DOHH2 (cell line): ENCODE data around the gene GUCY2D.

Experiments
- H3F3A ChIP-seq: fragments of 200-600 bp; sonication (generic), shearing (Covaris generic); 2 replicates; pipeline ENCODE4 v1.6.0; 2016; ENCODE audit warnings: antibody characterized with exemption, mild to moderate bottlenecking; ENCODE audit not compliant: control insufficient read depth, insufficient read depth
- H3K27ac ChIP-seq: fragments of 200-600 bp; sonication (generic); 2 replicates; pipeline ENCODE4 v1.5.1; 2014; ENCODE audit warnings: low read depth, mild to moderate bottlenecking, low read length, moderate library complexity
- H3K27me3 ChIP-seq: fragments of 200-600 bp; sonication (generic); 2 replicates; pipeline ENCODE4 v1.6.1; 2014; ENCODE audit warnings: mild to moderate bottlenecking, low read length, mixed read lengths; ENCODE audit not compliant: control insufficient read depth
- H3K36me3 ChIP-seq: fragments of 200-600 bp; sonication (generic); 2 replicates; pipeline ENCODE4 v1.6.1; 2014; ENCODE audit warnings: mild to moderate bottlenecking, low read length, moderate library complexity, mixed read lengths; ENCODE audit not compliant: control insufficient read depth
- H3K4me1 ChIP-seq: fragments of 200-600 bp; sonication (generic); 2 replicates; pipeline ENCODE4 v1.6.1; 2014; ENCODE audit warnings: mild to moderate bottlenecking, low read length, mixed read lengths; ENCODE audit not compliant: control insufficient read depth
- H3K4me2 ChIP-seq: fragments of 200-600 bp; sonication (generic); 2 replicates; pipeline ENCODE4 v1.6.0; 2014; ENCODE audit warnings: mild to moderate bottlenecking, low read length, moderate library complexity
- H3K4me3 ChIP-seq: fragments of 200-600 bp; sonication (generic); 2 replicates; pipeline ENCODE4 v1.5.1; 2014; ENCODE audit warnings: mild to moderate bottlenecking, low read length, mixed read lengths
- H3K79me2 ChIP-seq: fragments of 200-600 bp; sonication (generic); 2 replicates; pipeline ENCODE4 v1.6.1; 2014; ENCODE audit warnings: mild to moderate bottlenecking, low read length, mixed read lengths; ENCODE audit not compliant: control insufficient read depth
- H3K9me2 ChIP-seq: fragments of 200-600 bp; sonication (generic); replicated peaks from 2 replicates; pipeline ENCODE4 v1.6.1; 2014; ENCODE audit warnings: mild to moderate bottlenecking, low read length, mixed read lengths; ENCODE audit not compliant: control insufficient read depth
- H3K9me3 ChIP-seq: fragments of 200-600 bp; sonication (generic); 2 replicates; pipeline ENCODE4 v1.6.1; 2014; ENCODE audit warnings: antibody characterized with exemption, low read length, mixed read lengths; ENCODE audit not compliant: control insufficient read depth, insufficient read depth
- H4K20me1 ChIP-seq: fragments of 200-600 bp; sonication (generic); 2 replicates; pipeline ENCODE4 v1.6.0; 2014; ENCODE audit warnings: low read depth, mild to moderate bottlenecking, antibody characterized with exemption, low read length, moderate library complexity; ENCODE audit not compliant: control insufficient read depth, insufficient read depth
- CTCF ChIP-seq: fragments of 200-600 bp; sonication (generic); IDR thresholded peaks from one replicate; pipeline ENCODE4 v1.5.1; 2014; ENCODE audit warnings: antibody characterized with exemption, mild to moderate bottlenecking, low read depth, low read length; ENCODE audit not compliant: poor library complexity, severe bottlenecking
- EZH2phosphoT487 ChIP-seq: fragments of 200-600 bp; sonication (generic); IDR thresholded peaks from 2 replicates; pipeline ENCODE4 v1.6.1; 2017; ENCODE audit warnings: borderline replicate concordance, mild to moderate bottlenecking, antibody characterized with exemption, low read length, moderate library complexity, mixed read lengths

The GUCY2D gene

DNA sequence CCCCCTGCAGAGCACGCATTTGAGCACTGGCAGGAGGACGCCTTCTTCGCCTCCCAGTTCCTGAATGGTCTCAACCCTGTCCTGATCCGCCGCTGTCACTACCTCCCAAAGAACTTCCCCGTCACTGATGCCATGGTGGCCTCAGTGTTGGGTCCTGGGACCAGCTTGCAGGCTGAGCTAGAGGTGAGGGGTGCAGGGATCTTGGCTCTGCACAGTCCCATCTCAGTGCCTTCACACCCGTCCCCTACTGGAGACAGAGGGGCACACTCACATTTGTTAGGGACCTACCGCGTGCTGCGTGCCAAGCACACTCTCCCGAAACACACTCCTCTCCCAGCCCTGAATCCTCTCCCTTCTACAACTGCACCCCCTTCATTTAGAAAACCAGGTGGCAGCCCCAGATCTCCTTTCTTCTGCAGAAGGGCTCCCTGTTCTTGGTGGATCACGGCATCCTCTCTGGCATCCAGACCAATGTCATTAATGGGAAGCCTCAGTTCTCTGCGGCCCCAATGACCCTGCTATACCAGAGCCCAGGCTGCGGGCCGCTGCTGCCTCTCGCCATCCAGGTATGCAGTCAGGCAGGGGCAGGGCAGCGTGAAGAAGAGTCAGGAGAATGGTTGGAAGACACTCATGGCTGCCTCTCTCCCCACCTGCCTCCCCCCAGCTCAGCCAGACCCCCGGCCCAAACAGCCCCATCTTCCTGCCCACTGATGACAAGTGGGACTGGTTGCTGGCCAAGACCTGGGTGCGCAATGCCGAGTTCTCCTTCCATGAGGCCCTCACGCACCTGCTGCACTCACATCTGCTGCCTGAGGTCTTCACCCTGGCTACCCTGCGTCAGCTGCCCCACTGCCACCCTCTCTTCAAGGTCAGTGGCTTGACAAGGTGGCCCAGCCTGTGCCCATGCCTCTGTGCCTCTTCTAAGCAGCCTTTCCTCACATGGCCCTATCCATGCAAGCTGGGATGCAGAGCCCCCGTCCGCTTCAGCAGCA, 42.7 kb downstream of the GUCY2D start:
- Histone ChIP-seq H3K4me1 (no peaks in the 10 kb centered on the region), H4K20me1 (no peaks in the 10 kb centered on the region), H3K79me2 (no peaks in the 10 kb centered on the region), H3K4me2 (no peak overlapping the region), H3K36me3 (no peaks in the 10 kb centered on the region), H3K27ac (no peak overlapping the region), H3K9me3 (no peaks in the 10 kb centered on the region), H3F3A (no peaks in the 10 kb centered on the region), H3K9me2 (no peaks in the 10 kb centered on the region), H3K27me3 (peaks cover 4% of the 10 kb centered on the region; the same call in 1 of the 2 replicates), H3K4me3 (no peak overlapping the region)
- TF ChIP-seq CTCF (no peak), EZH2phosphoT487 (no peak)

DNA sequence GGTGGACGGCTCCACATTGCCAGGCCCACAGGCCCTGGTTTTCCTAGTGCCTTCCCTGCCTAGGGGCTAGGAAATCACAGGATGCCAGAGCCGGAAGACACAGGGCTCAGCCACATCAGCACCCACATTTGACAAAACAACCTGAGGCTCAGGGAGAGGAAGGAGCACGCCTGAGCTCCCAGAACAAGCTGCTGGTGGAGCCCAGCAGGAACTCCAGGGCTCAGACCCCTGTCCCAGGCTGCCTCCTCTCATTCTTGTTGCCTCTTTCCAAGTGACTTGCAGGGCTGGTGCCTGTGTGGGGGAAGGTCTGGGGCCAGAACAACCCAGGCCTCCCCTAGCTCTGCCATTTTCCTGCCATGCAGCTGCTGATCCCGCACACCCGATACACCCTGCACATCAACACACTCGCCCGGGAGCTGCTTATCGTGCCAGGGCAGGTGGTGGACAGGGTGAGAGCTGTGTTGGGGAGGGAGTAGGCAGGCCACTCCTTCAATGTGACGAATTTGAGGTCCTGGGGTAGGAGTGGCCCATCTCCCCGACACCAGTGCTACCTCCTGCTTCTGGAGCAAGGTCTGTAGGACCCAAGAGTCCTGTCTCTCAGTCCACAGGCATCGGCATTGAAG, 44.0 kb downstream of the GUCY2D start:
- Histone ChIP-seq H3K27ac (no peak overlapping the region), H3K4me1 (no peaks in the 10 kb centered on the region), H3K9me2 (no peaks in the 10 kb centered on the region), H3F3A (no peaks in the 10 kb centered on the region), H3K4me2 (no peak overlapping the region), H3K36me3 (no peaks in the 10 kb centered on the region), H3K27me3 (peaks cover 2% of the 10 kb centered on the region; the same call in 1 of the 2 replicates), H3K9me3 (no peaks in the 10 kb centered on the region), H4K20me1 (no peaks in the 10 kb centered on the region), H3K79me2 (no peaks in the 10 kb centered on the region), H3K4me3 (no peak overlapping the region)
- TF ChIP-seq CTCF: no peak
- TF ChIP-seq EZH2phosphoT487: no peak

- Histone ChIP-seq H3K27me3 (peaks cover 2% of the 10 kb centered on the region; the same call in 1 of the 2 replicates), H3K27ac (no peak overlapping the region), H3K4me1 (no peaks in the 10 kb centered on the region), H3K79me2 (no peaks in the 10 kb centered on the region), H4K20me1 (no peaks in the 10 kb centered on the region), H3K9me2 (no peaks in the 10 kb centered on the region), H3K36me3 (no peaks in the 10 kb centered on the region), H3K4me3 (no peak overlapping the region), H3K9me3 (no peaks in the 10 kb centered on the region), H3F3A (no peaks in the 10 kb centered on the region), H3K4me2 (no peak overlapping the region)
- TF ChIP-seq CTCF (no peak), EZH2phosphoT487 (no peak)
Observed at GRCh38 chr17:8046929-8047768, 44.7 kb downstream of the GUCY2D start.
